GM23338 (cell line): ENCODE results near the gene COQ3. TPM values are rescaled to one million over a fixed set of nuclear protein-coding genes. Genes with fewer than 3 reads are reported as not detected.

Experiments used
- ATAC-seq: fragments of 200-7000 bp; cut with Tn5 transposase; 3 replicates; pipeline ENCODE4 v1.9.1; 2020
- DNase-seq: peaks from one replicate; pipeline ENCODE4 v3.0.0-alpha.2; 2015; ENCODE audit warnings: low spot score
- H2AFZ ChIP-seq: fragments of 200-600 bp; sonication (generic); 2 replicates; pipeline ENCODE4 v1.8.0; 2016; ENCODE audit warnings: antibody characterized with exemption, mild to moderate bottlenecking, moderate library complexity
- H3F3A ChIP-seq: fragments of 200-600 bp; sonication (generic); replicated peaks from 2 replicates; pipeline ENCODE4 v1.8.0; 2017; ENCODE audit warnings: antibody characterized with exemption, mixed run types, low read depth
- H3K27ac ChIP-seq: fragments of 200-600 bp; sonication (generic); 2 replicates; pipeline ENCODE4 v1.6.1; 2016; ENCODE audit warnings: low read depth
- H3K27me3 ChIP-seq: fragments of 200-600 bp; sonication (generic); 2 replicates; pipeline ENCODE4 v1.8.0; 2016; ENCODE audit warnings: mild to moderate bottlenecking, mixed run types, moderate library complexity; ENCODE audit not compliant: insufficient read depth
- H3K36me3 ChIP-seq: fragments of 200-600 bp; sonication (generic); 2 replicates; pipeline ENCODE4 v1.8.0; 2016; ENCODE audit warnings: mild to moderate bottlenecking; ENCODE audit not compliant: insufficient read depth
- H3K4me1 ChIP-seq: fragments of 200-600 bp; sonication (generic); 2 replicates; pipeline ENCODE4 v1.8.0; 2016; ENCODE audit warnings: mild to moderate bottlenecking, moderate library complexity; ENCODE audit not compliant: insufficient read depth
- H3K4me2 ChIP-seq: fragments of 200-600 bp; sonication (generic); 2 replicates; pipeline ENCODE4 v1.7.1; 2017; ENCODE audit warnings: mixed run types
- H3K4me3 ChIP-seq: fragments of 200-600 bp; sonication (generic); 2 replicates; pipeline ENCODE4 v1.6.1; 2016; ENCODE audit warnings: mixed run types
- H3K79me2 ChIP-seq: fragments of 200-600 bp; sonication (generic); replicated peaks from 2 replicates; pipeline ENCODE4 v1.8.0; 2017; ENCODE audit warnings: mild to moderate bottlenecking; ENCODE audit not compliant: insufficient read depth
- H3K9me2 ChIP-seq: fragments of 200-600 bp; sonication (generic); 2 replicates; pipeline ENCODE4 v1.8.0; 2017; ENCODE audit not compliant: insufficient read depth
- H4K20me1 ChIP-seq: fragments of 200-600 bp; sonication (generic); replicated peaks from 2 replicates; pipeline ENCODE4 v1.8.0; 2017; ENCODE audit warnings: mild to moderate bottlenecking; ENCODE audit not compliant: insufficient read depth
- H3K27ac Mint-ChIP-seq: 2 replicates; pipeline ENCODE4 v1.8.0; 2020; ENCODE audit warnings: inconsistent platforms, mild to moderate bottlenecking, moderate library complexity, mixed read lengths
- H3K27me3 Mint-ChIP-seq: 3 replicates; pipeline ENCODE4 v1.8.0; 2022; ENCODE audit warnings: low read depth, mild to moderate bottlenecking, moderate library complexity, mixed read lengths, inconsistent platforms; ENCODE audit not compliant: insufficient read depth, poor library complexity
- H3K36me3 Mint-ChIP-seq: 3 replicates; pipeline ENCODE4 v1.8.0; 2021; ENCODE audit warnings: low read depth, mild to moderate bottlenecking, inconsistent platforms, moderate library complexity, mixed read lengths
- H3K4me1 Mint-ChIP-seq: 3 replicates; pipeline ENCODE4 v1.8.0; 2020; ENCODE audit warnings: mild to moderate bottlenecking, inconsistent platforms, mixed read lengths
- H3K4me3 Mint-ChIP-seq: 3 replicates; pipeline ENCODE4 v1.8.0; 2021; ENCODE audit warnings: moderate library complexity, mild to moderate bottlenecking, inconsistent platforms, mixed read lengths
- H3K9me3 Mint-ChIP-seq: 3 replicates; pipeline ENCODE4 v1.8.0; 2020; ENCODE audit warnings: moderate library complexity, mild to moderate bottlenecking, inconsistent platforms, mixed read lengths
- EZH2 ChIP-seq: fragments of 200-600 bp; sonication (generic); IDR thresholded peaks from one replicate; pipeline ENCODE4 v1.8.0; 2017; ENCODE audit warnings: antibody characterized with exemption, mild to moderate bottlenecking, low read depth; ENCODE audit not compliant: unreplicated experiment
- EZH2phosphoT487 ChIP-seq: fragments of 200-600 bp; sonication (generic); IDR thresholded peaks from one replicate; pipeline ENCODE4 v1.8.1; 2018; ENCODE audit warnings: antibody characterized with exemption; ENCODE audit not compliant: unreplicated experiment
- JUNB ChIP-seq: IDR thresholded peaks from one replicate; pipeline ENCODE4 v1.6.1; 2016; ENCODE audit warnings: antibody characterized with exemption; ENCODE audit not compliant: unreplicated experiment
- POLR2AphosphoS5 ChIP-seq: IDR thresholded peaks from 2 replicates; pipeline ENCODE4 v1.6.1; 2016; ENCODE audit warnings: antibody characterized with exemption, low read depth
- ZNF331 ChIP-seq: fragments of 250-450 bp; sonication (Bioruptor Pico); IDR thresholded peaks from 2 replicates; pipeline ENCODE4 v1.5.0; 2020; ENCODE audit warnings: low read depth, mild to moderate bottlenecking, moderate library complexity
- polyA plus RNA-seq: library from polyadenylated mRNA; unstranded; fragments of >200 nt; fragmentation: Nextera tagmentation; extraction: Ambion mirVana; gene quantifications from 2 replicates; pipeline ENCODE4 v1.2.1, GENCODE V29; 2016
- total RNA-seq: library from RNA; depleted of rRNA; stranded (reverse); fragments of >200 nt; shearing (Covaris generic); gene quantifications from 2 replicates; pipeline ENCODE4 v1.2.3, GENCODE V29; 2014
- TF ChIP-seq, protein P1 (sequence below): IDR thresholded peaks from one replicate; pipeline ENCODE4 v1.6.1; 2018; ENCODE audit warnings: antibody characterized with exemption; ENCODE audit not compliant: unreplicated experiment
- TF ChIP-seq, protein P2 (sequence below): IDR thresholded peaks from 2 replicates; pipeline ENCODE4 v1.6.1; 2016; ENCODE audit warnings: antibody characterized with exemption
- TF ChIP-seq, protein P3 (sequence below), 2 experiments: fragments of 200-600 bp in 1 of 2; sonication (generic) in 1 of 2; conservative IDR thresholded peaks; 2 replicates each; pipeline versions ENCODE4 v1.5.1 to v1.6.1; 2016 to 2017; ENCODE audit warnings: antibody characterized with exemption in 2 of 2, low read depth in 2 of 2, mild to moderate bottlenecking in 2 of 2, moderate library complexity in 1 of 2
- TF ChIP-seq, protein P4 (sequence below): fragments of 250-450 bp; sonication (Bioruptor Pico); IDR thresholded peaks from 2 replicates; pipeline ENCODE4 v1.5.0; 2020; ENCODE audit warnings: mild to moderate bottlenecking, moderate library complexity

COQ3 gene
- total and polyA plus RNA-seq, 2 experiments from 2014 or later = 11.8 to 22.5 TPM

DNA sequence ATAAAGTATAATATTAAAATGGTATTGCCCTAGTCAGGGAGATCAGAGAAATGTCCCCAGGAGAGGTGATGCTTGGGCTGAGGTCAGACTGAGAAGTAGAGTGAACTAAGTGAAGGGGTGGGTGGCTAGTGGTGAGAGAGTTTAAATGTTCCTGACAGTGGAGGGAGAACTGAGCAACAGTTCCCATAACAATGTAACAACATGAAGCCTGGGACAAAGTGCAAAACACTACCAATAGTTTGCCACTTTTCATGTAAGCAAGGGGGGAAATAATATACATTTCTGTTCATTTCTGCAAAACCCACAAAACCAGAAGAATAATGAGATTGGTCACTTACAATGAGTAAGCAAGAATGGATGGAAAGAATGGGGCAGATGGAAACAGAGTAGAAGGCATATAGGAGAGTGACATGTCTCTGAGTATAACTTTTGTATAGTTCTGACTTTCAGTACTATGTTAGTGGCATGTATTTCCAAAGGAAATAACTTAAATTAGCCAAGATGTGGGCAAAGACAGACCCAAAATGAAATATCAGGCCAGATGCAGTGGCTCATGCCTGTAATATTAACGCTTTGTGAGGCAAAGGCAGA, 31.2 kb downstream of the COQ3 start (continued):
- TF ChIP-seq, protein P1, sequence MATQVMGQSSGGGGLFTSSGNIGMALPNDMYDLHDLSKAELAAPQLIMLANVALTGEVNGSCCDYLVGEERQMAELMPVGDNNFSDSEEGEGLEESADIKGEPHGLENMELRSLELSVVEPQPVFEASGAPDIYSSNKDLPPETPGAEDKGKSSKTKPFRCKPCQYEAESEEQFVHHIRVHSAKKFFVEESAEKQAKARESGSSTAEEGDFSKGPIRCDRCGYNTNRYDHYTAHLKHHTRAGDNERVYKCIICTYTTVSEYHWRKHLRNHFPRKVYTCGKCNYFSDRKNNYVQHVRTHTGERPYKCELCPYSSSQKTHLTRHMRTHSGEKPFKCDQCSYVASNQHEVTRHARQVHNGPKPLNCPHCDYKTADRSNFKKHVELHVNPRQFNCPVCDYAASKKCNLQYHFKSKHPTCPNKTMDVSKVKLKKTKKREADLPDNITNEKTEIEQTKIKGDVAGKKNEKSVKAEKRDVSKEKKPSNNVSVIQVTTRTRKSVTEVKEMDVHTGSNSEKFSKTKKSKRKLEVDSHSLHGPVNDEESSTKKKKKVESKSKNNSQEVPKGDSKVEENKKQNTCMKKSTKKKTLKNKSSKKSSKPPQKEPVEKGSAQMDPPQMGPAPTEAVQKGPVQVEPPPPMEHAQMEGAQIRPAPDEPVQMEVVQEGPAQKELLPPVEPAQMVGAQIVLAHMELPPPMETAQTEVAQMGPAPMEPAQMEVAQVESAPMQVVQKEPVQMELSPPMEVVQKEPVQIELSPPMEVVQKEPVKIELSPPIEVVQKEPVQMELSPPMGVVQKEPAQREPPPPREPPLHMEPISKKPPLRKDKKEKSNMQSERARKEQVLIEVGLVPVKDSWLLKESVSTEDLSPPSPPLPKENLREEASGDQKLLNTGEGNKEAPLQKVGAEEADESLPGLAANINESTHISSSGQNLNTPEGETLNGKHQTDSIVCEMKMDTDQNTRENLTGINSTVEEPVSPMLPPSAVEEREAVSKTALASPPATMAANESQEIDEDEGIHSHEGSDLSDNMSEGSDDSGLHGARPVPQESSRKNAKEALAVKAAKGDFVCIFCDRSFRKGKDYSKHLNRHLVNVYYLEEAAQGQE = no peak

DNA sequence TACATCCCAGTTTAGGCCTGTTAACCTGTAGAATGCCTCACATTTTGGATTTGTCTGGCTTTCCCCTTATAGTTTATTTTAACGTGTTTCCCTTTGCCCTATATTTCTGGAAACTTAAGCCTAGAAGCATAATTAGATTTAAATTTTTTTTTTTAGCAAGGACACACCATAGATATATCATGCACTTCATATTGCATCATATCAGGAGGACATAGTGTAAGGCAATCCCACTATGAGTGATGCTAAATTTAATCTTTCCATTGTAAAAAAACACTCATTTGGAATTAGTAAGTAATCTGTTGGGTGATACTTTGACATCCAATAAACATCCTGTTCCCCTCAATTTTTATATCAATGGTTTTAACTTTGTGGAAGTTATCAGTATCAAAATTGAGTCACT, 34.2 kb downstream of the COQ3 start:
- H3K27me3 ChIP-seq = no peaks in the 10 kb centered on the region
- no peaks in the 10 kb centered on the region for H3K79me2 ChIP-seq
- ATAC-seq (no peak), DNase-seq (no peak)
- peaks cover 4% of the 10 kb centered on the region for H3K27me3 Mint-ChIP-seq
- H3K27ac Mint-ChIP-seq = no peak overlapping the region
- H3K27ac ChIP-seq = no peak overlapping the region
- no peaks in the 10 kb centered on the region for H3K9me3 Mint-ChIP-seq
- H3F3A ChIP-seq = no peaks in the 10 kb centered on the region
- H2AFZ ChIP-seq = no peak overlapping the region
- H3K36me3 ChIP-seq = no peaks in the 10 kb centered on the region
- no peaks in the 10 kb centered on the region for H3K4me1 ChIP-seq
- no peak overlapping the region for H3K4me3 Mint-ChIP-seq
- peaks cover 10% of the 10 kb centered on the region for H3K9me2 ChIP-seq
- H3K4me2 ChIP-seq = no peak overlapping the region
- no peaks in the 10 kb centered on the region for H3K4me1 Mint-ChIP-seq
- no peak overlapping the region for H3K4me3 ChIP-seq
- no peaks in the 10 kb centered on the region for H4K20me1 ChIP-seq
- H3K36me3 Mint-ChIP-seq = no peaks in the 10 kb centered on the region
- no peak for TF ChIP-seq ZNF331 (CRISPR knock-in tag)
- TF ChIP-seq EZH2 = no peak
- TF ChIP-seq, protein P2, sequence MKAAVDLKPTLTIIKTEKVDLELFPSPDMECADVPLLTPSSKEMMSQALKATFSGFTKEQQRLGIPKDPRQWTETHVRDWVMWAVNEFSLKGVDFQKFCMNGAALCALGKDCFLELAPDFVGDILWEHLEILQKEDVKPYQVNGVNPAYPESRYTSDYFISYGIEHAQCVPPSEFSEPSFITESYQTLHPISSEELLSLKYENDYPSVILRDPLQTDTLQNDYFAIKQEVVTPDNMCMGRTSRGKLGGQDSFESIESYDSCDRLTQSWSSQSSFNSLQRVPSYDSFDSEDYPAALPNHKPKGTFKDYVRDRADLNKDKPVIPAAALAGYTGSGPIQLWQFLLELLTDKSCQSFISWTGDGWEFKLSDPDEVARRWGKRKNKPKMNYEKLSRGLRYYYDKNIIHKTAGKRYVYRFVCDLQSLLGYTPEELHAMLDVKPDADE = no peak
- no peak for TF ChIP-seq JUNB
- TF ChIP-seq, protein P3, sequence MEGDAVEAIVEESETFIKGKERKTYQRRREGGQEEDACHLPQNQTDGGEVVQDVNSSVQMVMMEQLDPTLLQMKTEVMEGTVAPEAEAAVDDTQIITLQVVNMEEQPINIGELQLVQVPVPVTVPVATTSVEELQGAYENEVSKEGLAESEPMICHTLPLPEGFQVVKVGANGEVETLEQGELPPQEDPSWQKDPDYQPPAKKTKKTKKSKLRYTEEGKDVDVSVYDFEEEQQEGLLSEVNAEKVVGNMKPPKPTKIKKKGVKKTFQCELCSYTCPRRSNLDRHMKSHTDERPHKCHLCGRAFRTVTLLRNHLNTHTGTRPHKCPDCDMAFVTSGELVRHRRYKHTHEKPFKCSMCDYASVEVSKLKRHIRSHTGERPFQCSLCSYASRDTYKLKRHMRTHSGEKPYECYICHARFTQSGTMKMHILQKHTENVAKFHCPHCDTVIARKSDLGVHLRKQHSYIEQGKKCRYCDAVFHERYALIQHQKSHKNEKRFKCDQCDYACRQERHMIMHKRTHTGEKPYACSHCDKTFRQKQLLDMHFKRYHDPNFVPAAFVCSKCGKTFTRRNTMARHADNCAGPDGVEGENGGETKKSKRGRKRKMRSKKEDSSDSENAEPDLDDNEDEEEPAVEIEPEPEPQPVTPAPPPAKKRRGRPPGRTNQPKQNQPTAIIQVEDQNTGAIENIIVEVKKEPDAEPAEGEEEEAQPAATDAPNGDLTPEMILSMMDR (conservative IDR thresholded peaks at IDR 0.05; ENCODE audit: low read depth in 2 of 2) = no peak
- no peak for TF ChIP-seq POLR2AphosphoS5
- TF ChIP-seq, protein P4, sequence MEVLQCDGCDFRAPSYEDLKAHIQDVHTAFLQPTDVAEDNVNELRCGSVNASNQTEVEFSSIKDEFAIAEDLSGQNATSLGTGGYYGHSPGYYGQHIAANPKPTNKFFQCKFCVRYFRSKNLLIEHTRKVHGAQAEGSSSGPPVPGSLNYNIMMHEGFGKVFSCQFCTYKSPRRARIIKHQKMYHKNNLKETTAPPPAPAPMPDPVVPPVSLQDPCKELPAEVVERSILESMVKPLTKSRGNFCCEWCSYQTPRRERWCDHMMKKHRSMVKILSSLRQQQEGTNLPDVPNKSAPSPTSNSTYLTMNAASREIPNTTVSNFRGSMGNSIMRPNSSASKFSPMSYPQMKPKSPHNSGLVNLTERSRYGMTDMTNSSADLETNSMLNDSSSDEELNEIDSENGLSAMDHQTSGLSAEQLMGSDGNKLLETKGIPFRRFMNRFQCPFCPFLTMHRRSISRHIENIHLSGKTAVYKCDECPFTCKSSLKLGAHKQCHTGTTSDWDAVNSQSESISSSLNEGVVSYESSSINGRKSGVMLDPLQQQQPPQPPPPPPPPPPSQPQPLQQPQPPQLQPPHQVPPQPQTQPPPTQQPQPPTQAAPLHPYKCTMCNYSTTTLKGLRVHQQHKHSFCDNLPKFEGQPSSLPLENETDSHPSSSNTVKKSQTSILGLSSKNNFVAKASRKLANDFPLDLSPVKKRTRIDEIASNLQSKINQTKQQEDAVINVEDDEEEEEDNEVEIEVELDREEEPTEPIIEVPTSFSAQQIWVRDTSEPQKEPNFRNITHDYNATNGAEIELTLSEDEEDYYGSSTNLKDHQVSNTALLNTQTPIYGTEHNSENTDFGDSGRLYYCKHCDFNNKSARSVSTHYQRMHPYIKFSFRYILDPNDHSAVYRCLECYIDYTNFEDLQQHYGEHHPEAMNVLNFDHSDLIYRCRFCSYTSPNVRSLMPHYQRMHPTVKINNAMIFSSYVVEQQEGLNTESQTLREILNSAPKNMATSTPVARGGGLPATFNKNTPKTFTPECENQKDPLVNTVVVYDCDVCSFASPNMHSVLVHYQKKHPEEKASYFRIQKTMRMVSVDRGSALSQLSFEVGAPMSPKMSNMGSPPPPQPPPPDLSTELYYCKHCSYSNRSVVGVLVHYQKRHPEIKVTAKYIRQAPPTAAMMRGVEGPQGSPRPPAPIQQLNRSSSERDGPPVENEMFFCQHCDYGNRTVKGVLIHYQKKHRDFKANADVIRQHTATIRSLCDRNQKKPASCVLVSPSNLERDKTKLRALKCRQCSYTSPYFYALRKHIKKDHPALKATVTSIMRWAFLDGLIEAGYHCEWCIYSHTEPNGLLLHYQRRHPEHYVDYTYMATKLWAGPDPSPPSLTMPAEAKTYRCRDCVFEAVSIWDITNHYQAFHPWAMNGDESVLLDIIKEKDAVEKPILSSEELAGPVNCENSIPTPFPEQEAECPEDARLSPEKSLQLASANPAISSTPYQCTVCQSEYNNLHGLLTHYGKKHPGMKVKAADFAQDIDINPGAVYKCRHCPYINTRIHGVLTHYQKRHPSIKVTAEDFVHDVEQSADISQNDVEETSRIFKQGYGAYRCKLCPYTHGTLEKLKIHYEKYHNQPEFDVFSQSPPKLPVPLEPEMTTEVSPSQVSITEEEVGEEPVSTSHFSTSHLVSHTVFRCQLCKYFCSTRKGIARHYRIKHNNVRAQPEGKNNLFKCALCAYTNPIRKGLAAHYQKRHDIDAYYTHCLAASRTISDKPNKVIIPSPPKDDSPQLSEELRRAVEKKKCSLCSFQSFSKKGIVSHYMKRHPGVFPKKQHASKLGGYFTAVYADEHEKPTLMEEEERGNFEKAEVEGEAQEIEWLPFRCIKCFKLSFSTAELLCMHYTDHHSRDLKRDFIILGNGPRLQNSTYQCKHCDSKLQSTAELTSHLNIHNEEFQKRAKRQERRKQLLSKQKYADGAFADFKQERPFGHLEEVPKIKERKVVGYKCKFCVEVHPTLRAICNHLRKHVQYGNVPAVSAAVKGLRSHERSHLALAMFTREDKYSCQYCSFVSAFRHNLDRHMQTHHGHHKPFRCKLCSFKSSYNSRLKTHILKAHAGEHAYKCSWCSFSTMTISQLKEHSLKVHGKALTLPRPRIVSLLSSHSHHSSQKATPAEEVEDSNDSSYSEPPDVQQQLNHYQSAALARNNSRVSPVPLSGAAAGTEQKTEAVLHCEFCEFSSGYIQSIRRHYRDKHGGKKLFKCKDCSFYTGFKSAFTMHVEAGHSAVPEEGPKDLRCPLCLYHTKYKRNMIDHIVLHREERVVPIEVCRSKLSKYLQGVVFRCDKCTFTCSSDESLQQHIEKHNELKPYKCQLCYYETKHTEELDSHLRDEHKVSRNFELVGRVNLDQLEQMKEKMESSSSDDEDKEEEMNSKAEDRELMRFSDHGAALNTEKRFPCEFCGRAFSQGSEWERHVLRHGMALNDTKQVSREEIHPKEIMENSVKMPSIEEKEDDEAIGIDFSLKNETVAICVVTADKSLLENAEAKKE (CRISPR knock-in tag) = no peak
- TF ChIP-seq EZH2phosphoT487 = no peak
